Measurements from ENCODE around the gene RADIL.

Gene RADIL

DNA sequence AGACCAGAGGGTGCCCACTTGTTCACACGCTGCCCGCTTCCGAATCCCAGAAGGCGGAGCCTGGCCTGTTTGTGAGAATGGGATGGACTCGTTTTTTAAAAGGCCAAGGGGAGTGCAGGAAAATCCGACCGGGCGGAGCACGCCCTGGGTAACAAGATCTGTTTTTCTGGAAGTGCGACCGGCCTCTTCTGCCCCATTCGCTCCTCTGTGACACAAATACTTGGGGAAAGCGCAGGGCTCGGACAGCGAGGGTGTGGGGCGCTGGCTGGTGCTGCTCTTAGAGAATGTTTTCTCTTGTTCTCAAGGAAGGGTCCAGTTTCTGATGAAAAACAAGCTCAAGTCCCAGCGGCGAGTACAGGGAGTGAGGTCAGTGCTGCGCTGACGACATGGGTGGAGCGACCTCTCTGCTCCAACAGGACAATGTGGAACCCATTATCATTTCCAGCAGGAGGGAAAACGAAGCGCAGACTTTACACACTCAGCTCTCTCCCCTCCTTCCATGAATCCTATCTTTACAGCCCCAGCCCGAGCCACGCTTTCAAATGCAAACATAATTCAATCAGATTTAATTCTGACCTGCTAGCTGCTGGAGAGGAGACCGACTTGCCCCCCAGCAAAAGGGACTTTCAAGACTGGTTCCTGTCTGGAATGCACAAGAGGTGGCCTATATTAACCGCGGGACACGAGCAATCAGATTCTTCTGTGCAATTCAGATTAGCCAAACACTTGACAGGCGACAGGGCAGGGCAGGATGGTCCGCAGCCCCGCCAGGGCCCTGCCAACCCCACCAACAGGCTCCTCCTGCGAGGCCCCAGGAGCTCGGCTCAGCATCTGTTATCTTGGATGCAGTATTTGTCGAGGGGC, 1.1 kb downstream of the RADIL start:
- DNase-seq (ENCODE audit: low read depth): no peak

DNA sequence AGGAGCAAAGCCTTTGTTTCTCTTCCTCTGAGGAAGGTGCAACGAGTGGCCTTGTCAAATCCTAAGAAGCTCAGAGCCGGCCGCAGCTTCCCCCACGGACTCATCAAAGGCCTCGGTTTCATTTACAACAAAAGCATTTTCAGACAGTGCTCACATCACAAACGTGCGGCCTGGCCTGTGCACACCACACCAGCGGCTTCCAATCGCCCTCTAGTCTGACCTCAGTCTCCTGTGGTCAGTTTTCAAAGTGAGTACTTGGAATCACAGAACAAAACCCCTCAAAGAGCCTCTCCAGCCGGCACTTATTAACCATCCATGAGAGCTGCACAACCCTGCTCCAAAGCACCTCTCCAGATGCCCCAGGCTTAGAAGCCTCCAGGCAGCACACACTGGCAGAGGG, 3.3 kb downstream of the RADIL start:
- no peak for DNase-seq (ENCODE audit: low read depth)

DNA sequence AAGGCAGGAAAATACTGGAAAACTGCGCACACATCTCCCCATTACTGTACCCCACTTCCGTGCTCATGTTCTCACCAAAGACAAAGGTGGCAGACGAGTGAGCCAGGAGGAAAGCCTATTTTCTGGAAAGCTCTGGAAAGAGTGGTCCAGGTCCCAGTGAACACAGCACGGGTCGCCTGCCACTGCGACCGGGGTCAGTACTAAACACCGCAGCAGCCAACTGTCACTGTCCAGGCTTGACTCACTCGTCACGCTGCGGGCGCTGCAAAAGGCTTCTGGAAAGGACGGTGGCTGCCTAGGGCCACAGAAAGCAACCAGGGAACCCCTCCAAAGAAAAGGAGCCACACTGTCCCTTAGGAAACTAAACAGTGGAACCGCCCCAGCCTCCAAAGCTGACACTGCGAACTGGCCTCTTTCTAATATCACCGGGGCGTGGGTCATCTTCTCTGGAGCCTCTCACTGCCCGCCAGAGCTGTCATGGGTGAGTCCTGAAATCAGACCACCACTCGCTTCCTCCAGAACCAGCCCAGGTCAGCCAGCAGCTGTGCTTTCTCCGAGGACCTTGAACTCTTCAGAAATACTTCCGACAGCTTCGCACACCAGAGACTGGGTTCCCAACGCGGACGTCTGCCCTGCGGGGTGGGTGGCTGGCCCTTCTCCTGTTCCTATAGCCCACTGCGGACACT, 4.0 kb downstream of the RADIL start:
- no peak for DNase-seq (ENCODE audit: low read depth)

DNA sequence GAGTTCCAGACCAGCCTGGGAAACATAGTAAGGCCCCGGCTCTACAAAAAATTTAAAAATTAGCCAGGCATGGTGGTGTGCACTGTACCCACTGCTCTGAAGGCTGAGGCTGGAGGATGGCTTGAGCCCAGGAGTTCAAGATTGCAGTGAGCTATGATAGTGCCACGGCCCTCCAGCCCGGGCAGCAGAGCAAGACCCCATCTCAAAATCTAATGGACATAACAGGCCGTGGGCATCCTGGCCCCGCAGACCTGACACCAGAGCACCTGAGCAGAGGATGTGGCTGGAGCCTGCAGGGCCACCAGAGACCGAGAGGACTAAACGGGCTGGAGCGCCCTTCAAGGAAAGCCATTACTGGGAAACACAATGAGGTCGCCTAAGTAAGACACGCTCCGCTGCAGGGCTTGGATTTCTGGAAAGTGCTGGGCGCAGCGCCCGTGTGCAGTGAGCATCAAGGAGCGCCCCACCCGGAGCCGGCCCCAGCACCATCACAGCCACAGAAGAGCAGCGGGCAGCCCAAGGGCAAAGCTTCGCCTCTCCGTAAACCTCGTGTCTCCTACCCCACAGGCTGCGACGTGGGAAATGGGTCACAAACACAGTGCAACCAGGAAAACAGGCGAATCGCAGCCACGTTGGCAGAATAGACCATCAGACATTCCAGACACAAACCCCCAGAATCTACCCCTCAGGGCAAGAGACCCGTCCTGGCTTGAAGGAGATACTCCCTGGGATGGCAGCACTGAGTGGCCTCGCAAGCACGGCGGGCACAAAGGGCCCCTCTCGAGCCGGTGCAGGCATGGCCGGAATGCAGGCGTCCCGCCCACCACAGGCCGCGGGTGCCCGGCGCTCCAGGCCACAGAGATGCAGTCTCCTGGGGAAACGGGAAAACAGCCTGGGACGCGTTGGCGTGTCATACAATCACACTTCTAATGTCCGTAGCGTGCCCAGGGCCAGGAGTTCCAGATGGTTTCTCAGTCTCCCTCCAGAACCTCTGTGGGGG, 4.9 kb downstream of the RADIL start:
- DNase-seq (ENCODE audit: low read depth): no peak

DNA sequence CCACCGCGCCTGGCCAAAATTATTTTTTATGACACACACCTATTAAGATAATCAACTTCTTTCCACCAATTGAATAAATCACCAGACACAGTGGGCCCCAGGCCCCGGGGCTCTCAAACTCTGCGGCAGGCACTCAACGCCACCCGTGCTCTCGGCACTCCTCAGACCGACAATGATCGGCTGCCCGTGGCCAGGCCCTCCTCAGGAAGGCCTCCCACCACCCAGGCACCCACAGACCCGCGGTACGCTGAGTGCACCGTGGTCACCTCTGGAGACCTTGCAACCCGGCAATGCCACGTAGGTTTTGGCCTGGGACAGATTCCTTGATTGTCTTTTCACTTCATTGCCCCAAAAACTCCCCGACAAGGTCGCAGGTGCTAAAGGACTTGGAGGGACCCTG, 6.9 kb downstream of the RADIL start:
- DNase-seq (ENCODE audit: low read depth): no peak

DNA sequence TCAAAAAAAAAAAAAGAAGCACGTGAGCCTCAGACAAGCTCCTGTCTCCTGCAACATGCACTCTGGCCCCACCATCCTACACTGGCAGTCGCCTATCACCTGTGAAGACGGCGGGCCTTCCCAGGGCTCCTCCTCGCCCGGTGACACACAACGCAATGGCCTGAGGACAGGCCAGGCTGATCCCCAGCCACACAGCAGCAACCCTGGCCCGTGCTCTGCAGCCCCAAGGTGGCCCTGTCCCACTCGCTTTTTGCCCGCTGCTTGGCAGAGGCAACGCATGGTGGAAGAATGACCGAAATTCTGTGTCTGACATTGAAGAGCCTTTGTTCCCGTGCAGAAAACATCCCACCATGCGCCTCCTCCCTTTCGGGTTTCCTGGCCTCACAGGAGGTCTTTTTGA, 8.1 kb downstream of the RADIL start:
- no peak for DNase-seq (ENCODE audit: low read depth)

DNA sequence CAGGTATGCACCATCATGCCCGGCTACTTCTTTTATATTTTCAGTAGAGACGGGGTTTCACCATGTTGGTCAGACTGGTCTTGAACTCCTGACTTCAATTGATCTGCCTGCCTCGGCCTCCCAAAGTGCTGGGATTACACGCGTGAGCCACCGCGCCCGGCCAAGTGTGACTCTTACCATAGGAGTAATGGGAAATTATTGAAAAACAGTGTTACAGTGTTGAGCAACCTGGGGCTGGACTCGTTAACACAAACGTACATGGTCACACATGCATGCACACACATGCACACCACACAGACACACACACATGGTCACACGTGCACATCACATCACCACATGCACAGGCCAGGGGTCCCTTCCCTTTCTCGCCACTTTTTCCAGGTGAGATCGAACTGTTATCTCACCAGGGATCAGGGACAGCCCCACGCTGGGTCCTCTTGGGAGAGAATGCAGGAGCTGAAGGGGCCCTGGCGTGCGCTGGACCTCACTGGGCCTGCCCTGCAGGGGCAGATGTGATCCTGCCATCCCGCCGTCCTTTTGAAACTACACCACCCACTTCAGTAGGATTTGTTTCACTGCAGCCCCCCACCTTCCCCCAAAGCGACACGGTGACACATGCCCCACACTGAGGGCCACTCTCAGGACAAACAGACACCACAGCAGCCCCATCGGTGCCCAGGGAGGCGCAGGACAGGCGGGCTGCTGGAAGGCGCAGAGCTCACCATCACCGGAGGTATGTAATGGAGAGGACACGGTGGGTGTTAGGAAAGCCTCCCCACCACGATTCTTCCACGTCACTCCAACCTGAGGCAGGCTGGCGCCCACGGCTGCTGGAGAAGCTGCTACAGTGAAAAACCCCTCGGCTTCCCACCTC, 10.2 kb downstream of the RADIL start:
- DNase-seq (ENCODE audit: low read depth): no peak

DNA sequence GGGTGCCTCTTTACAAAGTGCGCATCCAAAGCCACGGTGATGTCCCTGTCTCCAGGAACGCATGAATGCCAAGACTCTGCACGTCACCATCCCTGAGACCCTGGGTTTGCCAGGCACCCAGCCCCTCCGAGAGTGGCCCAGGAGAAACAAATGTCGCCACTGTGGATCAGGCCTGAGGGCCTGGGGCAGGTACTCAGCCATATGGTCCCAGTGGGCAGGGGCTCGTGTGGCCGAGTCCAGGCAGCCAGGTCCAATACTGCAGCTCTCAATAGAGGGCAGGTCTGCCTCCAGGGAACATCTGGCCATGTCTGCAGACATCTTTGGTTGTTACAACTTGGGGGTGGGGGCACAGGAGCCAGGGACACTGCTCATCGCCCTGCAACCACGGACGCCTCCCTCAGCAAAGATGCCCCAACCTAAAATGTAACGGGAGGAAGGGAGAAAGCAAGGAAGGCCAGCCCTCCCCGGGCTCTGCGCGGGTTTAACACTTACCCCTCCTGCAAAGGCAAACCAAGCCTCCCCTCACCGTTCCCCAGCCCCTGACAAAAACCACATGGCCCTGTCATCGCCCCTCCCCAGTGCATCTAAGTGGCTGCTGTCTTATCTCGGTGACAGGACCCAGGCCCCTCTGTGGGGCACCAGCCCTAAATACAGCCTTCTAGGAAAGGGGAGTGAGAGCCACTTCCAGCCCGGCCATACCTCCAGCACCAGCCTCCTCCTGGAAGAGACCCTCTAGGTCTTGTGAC, 11.4 kb downstream of the RADIL start:
- DNase-seq (ENCODE audit: low read depth): no peak

DNA sequence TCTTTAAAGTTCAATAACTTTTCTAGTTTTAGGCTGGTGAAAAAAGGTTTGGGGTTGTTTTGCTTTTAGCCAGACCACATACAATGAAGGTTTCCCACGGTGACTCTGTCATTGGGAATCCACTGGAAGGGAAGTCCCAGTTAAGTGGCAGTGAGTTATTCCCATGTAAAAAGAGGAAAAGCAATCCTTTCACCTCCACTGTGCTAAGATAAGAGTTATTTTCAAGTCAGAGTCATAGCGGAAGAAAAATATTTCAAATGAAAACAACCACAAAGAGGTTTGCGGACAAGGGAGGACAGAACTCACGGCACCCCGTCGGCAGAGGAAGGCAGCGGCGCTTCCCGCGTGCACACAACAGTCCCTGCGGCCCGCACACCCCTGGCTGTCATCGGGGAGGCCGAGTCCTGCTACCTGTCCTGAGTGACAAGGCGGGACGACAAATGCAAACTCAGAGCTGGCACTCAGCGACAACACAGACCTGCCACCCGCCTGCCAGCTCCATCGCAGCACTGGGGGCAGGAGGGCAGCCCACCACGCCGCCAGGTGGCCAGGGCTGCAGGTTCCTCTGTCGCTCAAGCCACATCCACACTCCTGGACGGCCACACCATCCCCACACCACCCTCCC, 12.3 kb downstream of the RADIL start:
- no peak for DNase-seq (ENCODE audit: low read depth)

DNA sequence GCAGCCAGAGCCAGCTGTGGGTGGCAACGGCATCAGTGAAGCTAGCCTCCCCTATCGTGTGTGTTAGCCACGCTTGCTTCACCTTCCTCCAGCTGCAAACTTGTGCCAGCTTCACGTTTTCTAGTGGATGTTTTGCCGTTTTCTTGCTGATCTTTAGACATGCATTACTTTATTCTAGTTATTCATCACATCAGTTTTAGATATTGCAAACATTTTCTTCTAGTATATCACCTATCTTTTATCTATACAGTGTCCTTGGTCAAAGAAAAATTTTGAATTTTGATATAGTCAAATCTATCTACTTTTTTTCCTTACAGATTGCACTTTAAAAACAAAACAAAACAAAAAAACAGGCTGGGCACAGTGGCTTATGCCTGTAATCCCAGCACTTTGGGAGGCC, 15.0 kb downstream of the RADIL start:
- DNase-seq (ENCODE audit: low read depth): no peak

DNA sequence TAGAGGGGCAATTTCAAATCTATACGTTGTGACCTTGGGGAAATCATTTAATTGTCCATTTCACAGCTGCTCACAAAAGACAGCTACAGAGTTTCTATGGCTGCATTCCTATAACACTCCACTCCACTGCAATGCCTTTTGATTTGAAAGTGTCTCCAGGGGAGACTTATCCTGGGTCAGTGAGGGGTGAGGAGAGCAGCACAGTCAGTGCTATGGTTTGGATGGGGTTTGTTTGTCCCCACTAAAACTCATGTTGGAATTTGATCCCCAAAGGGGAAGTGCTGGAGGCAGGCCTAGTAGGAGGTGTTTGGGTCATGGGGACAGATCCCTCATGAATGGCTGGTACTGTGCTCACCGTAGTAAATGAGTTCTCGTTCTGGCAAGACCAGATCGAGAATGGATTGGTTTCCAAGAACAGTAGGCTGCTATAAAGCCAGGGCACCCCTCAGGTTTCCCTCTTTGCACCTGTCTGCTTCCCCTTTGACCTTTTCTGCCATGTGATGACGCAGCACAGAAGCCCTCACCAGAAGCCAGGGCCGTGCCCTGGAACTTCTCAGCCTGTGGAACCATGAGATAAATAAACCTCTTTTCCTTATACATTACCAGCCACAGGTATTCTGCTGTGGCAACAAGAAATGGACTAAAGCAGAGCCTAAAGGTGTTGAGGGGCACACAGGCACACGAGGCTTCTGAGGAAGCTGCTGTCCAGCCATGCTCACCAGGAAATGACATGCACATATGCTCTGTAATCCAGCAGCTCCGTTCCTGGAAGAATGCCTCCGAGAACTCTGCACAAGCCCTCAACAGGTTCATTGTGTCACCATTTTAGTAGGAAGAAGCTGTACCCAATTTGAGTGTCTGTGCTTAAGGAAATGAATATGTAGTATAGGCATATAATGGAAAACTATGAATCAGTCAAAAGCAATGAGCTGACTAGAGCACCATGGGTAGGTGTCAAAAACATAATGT, 16.7 kb downstream of the RADIL start:
- no peak for DNase-seq (ENCODE audit: low read depth)

DNA sequence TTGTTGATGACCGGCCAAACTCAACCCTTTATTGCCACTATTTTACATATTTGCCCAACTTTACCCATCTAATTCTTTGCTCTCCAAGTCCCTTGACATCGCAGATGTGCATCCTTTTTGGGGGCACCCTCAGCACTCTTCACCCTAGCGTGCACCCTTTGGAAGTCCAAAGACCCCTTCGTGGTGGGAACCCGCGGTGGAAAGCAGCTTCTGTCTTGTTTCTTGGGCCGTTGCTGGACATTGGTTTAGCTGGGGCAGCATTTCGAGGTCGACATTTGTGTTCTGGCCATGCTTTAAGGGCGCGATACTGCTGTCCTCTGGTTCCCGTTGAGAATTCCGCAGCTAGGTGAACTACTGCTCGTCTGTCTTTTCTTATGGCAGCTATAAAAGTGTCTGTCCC, 21.4 kb downstream of the RADIL start:
- DNase-seq (ENCODE audit: low read depth): no peak

DNA sequence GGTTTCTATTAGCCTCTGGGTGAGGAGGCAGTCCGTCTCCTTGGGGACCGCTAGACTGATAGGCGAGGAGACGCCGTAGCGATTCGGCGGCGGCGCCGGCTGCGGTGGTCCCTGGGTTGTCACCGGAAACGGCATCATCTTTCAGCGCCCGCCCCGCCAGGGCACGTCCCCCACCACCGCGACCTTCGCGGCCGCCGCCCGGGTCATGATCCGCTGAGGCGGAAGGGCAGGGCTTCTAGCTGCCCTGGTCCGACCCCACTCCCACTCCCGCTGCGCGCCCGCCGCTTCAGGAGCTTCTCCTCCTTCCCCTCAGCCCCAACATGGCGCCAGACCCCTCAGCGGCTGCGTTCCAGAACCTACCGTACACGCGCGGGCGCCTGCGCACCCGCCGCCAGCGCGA, 21.8 kb downstream of the RADIL start, which contains the start of gene PAPOLB:
PAPOLB (minus strand) TSS at position 358 of the 400 bp plus-strand sequence; CDS start at position 138, 220 bp downstream.
- DNase-seq (ENCODE audit: low read depth): peak; percentile 10

DNA sequence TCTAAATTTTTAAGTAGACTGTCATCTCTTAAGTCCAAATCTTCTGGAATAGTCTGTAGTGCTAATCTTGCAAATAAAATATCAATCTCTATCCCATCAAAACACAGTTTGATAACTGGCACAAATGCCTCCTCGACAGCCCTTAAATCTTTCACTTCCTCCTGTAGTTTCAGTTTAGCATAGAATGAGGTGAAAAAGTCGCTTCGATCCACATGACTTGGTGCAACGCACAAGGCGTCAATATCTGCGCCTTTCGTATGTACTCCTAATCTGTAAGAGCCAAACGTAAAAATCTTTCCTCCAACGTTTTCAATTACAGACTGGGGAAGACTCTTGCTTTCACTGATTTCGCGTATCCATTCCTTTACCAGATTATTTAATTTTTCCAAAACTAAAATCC, 22.3 kb downstream of the RADIL start:
- DNase-seq (ENCODE audit: low read depth): no peak

DNA sequence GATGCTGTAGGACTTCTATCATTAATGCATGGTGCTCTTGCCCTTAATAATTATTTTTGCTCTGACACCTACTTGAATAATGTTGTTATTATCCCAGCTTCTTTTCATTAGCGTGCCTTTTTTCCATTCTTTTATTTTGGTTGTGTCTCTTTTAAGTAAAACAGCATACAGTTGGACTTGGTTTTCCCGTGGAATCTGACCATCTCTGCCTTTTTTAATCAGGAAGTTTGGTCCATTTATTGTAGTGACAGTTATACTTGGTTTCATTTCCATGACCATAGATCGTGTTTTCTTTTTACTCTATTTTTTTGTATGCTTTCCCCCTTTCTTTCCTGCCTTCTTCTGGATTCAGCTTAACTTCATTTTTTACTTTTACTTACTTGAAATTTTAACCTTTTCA, 26.3 kb downstream of the RADIL start:
- no peak for DNase-seq (ENCODE audit: low read depth)

DNA sequence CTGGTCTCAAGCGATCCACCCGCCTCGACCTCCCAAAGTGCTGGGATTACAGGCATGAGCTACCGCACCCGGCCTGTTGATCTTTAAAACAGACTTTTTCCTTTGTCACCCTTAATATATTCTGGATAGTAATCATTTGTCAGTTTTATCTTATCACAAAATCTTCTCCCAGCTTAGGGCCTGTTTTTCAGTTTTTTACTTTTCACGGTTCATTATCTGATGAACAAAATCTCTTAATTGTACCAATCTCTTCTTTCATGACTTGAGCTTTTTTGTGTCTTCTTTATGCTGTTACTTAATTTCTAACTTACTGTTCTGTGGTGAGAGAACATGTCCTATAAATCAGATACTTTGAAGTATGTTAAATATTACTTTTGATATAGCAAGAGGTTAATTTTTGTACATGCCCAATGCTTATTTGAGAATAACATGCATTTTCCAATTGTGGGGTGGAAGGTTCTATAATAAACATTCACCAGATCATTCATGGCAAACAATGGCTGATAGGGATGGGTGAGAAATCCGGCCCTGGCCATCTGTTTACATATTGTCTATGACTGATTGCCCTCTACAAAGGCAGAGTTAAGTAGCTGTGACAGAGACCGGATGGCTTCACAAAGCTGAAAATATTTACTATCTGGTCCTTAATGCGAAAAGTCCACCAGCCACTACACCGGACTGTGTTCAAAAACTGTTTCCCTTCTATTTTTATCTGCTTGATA, 27.0 kb downstream of the RADIL start:
- no peak for DNase-seq (ENCODE audit: low read depth)

DNA sequence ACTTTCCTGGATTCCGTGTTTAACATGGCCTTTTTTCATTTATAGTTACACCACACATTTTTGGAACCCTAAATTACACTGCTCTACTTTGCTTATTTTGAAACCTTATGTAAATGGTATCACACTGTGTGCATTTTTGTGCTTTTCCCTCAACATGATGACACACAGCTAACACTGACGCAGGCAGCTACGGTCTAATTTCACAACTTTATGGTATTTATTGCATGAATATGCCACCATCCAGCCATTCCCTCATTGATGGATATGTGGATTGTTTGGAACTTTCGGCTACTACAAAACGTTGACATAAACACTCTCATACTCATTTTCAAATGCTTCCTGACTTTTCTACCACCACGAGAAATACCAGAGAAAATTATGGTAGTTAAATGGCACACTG, 28.6 kb downstream of the RADIL start:
- DNase-seq (ENCODE audit: low read depth): no peak

Measured in stimulated activated CD8-positive, alpha-beta memory T cell treated with anti-CD3 and anti-CD28 coated beads, Interleukin-12 subunit alpha, Interleukin-12 subunit beta, amount 100 ng/mL, for 4 hours (primary cell).